Gastroesophageal sphincter (tissue), 3 donors: ENCODE measurements around the gene IGIP.

Experiments
- CTCF ChIP-seq, 4 experiments: fragments of 200-600 bp in 2 of 4; fragments of 450-650 bp in 2 of 4; sonication (generic) in 1 of 4; IDR thresholded peaks; one replicate each; pipeline ENCODE4 v1.5.1; 2017 to 2019; ENCODE audit warnings: antibody characterized with exemption in 4 of 4, mild to moderate bottlenecking in 2 of 4, moderate library complexity in 2 of 4
- EP300 ChIP-seq: sonication (generic); formaldehyde crosslinking; IDR thresholded peaks from one replicate; pipeline ENCODE4 v1.6.1; 2017; ENCODE audit warnings: antibody characterized with exemption, mild to moderate bottlenecking
- POLR2A ChIP-seq, 2 donors: fragments of 450-650 bp; IDR thresholded peaks; one replicate each; pipeline ENCODE4 v1.6.1; 2017; ENCODE audit warnings: antibody characterized with exemption in 2 of 2, mild to moderate bottlenecking in 2 of 2, moderate library complexity in 1 of 2
- POLR2AphosphoS5 ChIP-seq: sonication (generic); formaldehyde crosslinking; IDR thresholded peaks from one replicate; pipeline ENCODE4 v1.6.1; 2017; ENCODE audit warnings: antibody characterized with exemption

GRCh38 chr5:140140435-140140834 lies 14.7 kb downstream of the IGIP start:
- TF ChIP-seq CTCF (IDR thresholded peaks at IDR 0.05), result no peak
- TF ChIP-seq POLR2AphosphoS5, result no peak
- no peak for TF ChIP-seq EP300
- TF ChIP-seq POLR2A (IDR thresholded peaks at IDR 0.05), result no peak
